HepG2 (cell line): Measurements from ENCODE around the gene CMIP. TPM values are rescaled to one million over a fixed set of nuclear protein-coding genes. Genes with fewer than 3 reads are reported as not detected.

Experiments used
- ARHGAP35 ChIP-seq: sonication (generic); formaldehyde crosslinking; IDR thresholded peaks from 2 replicates; pipeline ENCODE4 v1.9.0; 2022; ENCODE audit warnings: mild to moderate bottlenecking, inconsistent platforms, moderate library complexity, missing genetic modification reagents, borderline replicate concordance
- CC2D1A ChIP-seq: sonication (generic); formaldehyde crosslinking; IDR thresholded peaks from 2 replicates; pipeline ENCODE4 v1.8.1; 2023; ENCODE audit warnings: mild to moderate bottlenecking, missing genetic modification reagents
- GLMP ChIP-seq: sonication (generic); formaldehyde crosslinking; IDR thresholded peaks from 2 replicates; pipeline ENCODE4 v1.9.0; 2021; ENCODE audit warnings: missing genetic modification reagents, mild to moderate bottlenecking, borderline replicate concordance
- GPBP1L1 ChIP-seq: sonication (generic); formaldehyde crosslinking; IDR thresholded peaks from 2 replicates; pipeline ENCODE4 v1.5.0; 2020; ENCODE audit warnings: mild to moderate bottlenecking, missing genetic modification reagents
- HNRNPUL1 ChIP-seq: fragments of 200-400 bp; formaldehyde crosslinking; IDR thresholded peaks from 2 replicates; pipeline ENCODE4 v1.6.1; 2017; ENCODE audit warnings: low read depth, mild to moderate bottlenecking, low read length, moderate library complexity
- HOXA7 ChIP-seq: sonication (generic); formaldehyde crosslinking; IDR thresholded peaks from 2 replicates; pipeline ENCODE4 v1.8.1; 2022; ENCODE audit warnings: mild to moderate bottlenecking, missing genetic modification reagents, moderate library complexity
- NR2F2 ChIP-seq: IDR thresholded peaks from 2 replicates; pipeline ENCODE4 v1.6.1; 2012; ENCODE audit warnings: low read depth, inconsistent platforms, borderline replicate concordance
- PAF1 ChIP-seq: IDR thresholded peaks from 2 replicates; pipeline ENCODE4 v1.6.1; 2016; ENCODE audit warnings: missing genetic modification reagents, missing compliant biosample characterization
- PCBP2 ChIP-seq: fragments of 200-400 bp; formaldehyde crosslinking; optimal IDR thresholded peaks from 2 replicates; pipeline ENCODE3; 2018; ENCODE audit warnings: low read length, low read depth; ENCODE audit not compliant: poor library complexity, severe bottlenecking
- SP1 ChIP-seq, 2 experiments: fragments of 450-650 bp in 1 of 2; sonication (generic) in 1 of 2; formaldehyde crosslinking in 1 of 2; IDR thresholded peaks; 2 replicates each; pipeline versions ENCODE4 v1.4.0 to v1.6.1; 2016 to 2020; ENCODE audit warnings: missing genetic modification reagents in 1 of 2
- SRSF9 ChIP-seq: fragments of 200-400 bp; formaldehyde crosslinking; IDR thresholded peaks from 2 replicates; pipeline ENCODE4 v1.6.1; 2018; ENCODE audit warnings: borderline replicate concordance, mild to moderate bottlenecking, low read depth, low read length; ENCODE audit not compliant: insufficient read depth, poor library complexity, severe bottlenecking
- TEAD3 ChIP-seq: optimal IDR thresholded peaks from 2 replicates; pipeline ENCODE3; 2016; ENCODE audit warnings: borderline replicate concordance
- THAP11 ChIP-seq: IDR thresholded peaks from 2 replicates; pipeline ENCODE4 v1.6.1; 2016; ENCODE audit warnings: missing biosample characterization, missing genetic modification reagents
- ZBTB25 ChIP-seq: IDR thresholded peaks from 2 replicates; pipeline ENCODE4 v1.6.1; 2018; ENCODE audit warnings: missing genetic modification reagents
- ZFP41 ChIP-seq: sonication (generic); formaldehyde crosslinking; IDR thresholded peaks from 2 replicates; pipeline ENCODE4 v1.4.0; 2020; ENCODE audit warnings: mild to moderate bottlenecking, missing genetic modification reagents, borderline replicate concordance
- ZFP62 ChIP-seq: sonication (generic); formaldehyde crosslinking; IDR thresholded peaks from 2 replicates; pipeline ENCODE4 v1.4.0; 2020; ENCODE audit warnings: missing genetic modification reagents
- ZNF234 ChIP-seq: sonication (generic); formaldehyde crosslinking; conservative IDR thresholded peaks from 2 replicates; pipeline ENCODE4 v1.5.1; 2020; ENCODE audit warnings: mild to moderate bottlenecking, missing genetic modification reagents
- ZNF333 ChIP-seq: sonication (generic); formaldehyde crosslinking; IDR thresholded peaks from 2 replicates; pipeline ENCODE4 v1.4.0; 2020; ENCODE audit warnings: mild to moderate bottlenecking, missing genetic modification reagents, borderline replicate concordance
- ZNF343 ChIP-seq: sonication (generic); formaldehyde crosslinking; IDR thresholded peaks from 2 replicates; pipeline ENCODE4 v1.4.0; 2020; ENCODE audit warnings: mild to moderate bottlenecking, missing genetic modification reagents
- ZNF510 ChIP-seq: sonication (generic); formaldehyde crosslinking; IDR thresholded peaks from 2 replicates; pipeline ENCODE4 v1.4.0; 2020; ENCODE audit warnings: low read depth, mild to moderate bottlenecking, missing genetic modification reagents
- ZNF7 ChIP-seq: IDR thresholded peaks from 2 replicates; pipeline ENCODE4 v1.6.1; 2016; ENCODE audit warnings: missing biosample characterization, missing genetic modification reagents
- ZNF75D ChIP-seq: sonication (generic); formaldehyde crosslinking; IDR thresholded peaks from 2 replicates; pipeline ENCODE4 v1.8.1; 2023; ENCODE audit warnings: missing genetic modification reagents, mild to moderate bottlenecking, borderline replicate concordance
- ZNF773 ChIP-seq: sonication (generic); formaldehyde crosslinking; IDR thresholded peaks from 2 replicates; pipeline ENCODE4 v1.4.0; 2020; ENCODE audit warnings: missing genetic modification reagents, borderline replicate concordance
- ZNF780A ChIP-seq: sonication (generic); formaldehyde crosslinking; IDR thresholded peaks from 2 replicates; pipeline ENCODE4 v1.8.0; 2022; ENCODE audit warnings: mild to moderate bottlenecking, missing genetic modification reagents, moderate library complexity
- ZNF879 ChIP-seq: sonication (generic); formaldehyde crosslinking; IDR thresholded peaks from 2 replicates; pipeline ENCODE4 v1.8.1; 2023; ENCODE audit warnings: missing genetic modification reagents
- polyA plus RNA-seq, 8 experiments: library from polyadenylated mRNA; depleted of rRNA in 3 of 8; stranded (reverse) in 7 of 8; unstranded in 1 of 8; fragments of >200 nt; fragmentation: Illumina TruSeq in 4 of 8; extraction: Trizol in 4 of 8; gene quantifications; 2 replicates each; pipeline versions ENCODE4 v1.2.1 to v1.2.3, GENCODE V29; 2011 to 2016; ENCODE audit warnings: low read depth in 4 of 8, missing spikeins in 1 of 8, mixed read lengths in 1 of 8; ENCODE audit not compliant: insufficient read depth in 1 of 8
- total RNA-seq, 5 experiments: library from RNA; depleted of rRNA; stranded (reverse); fragments of >200 nt; fragmentation: Illumina TruSeq; extraction: Trizol; gene quantifications; 2 replicates each; pipeline ENCODE4 v1.2.3, GENCODE V29; 2016; ENCODE audit warnings: low read depth in 1 of 5

The CMIP gene
- total and polyA plus RNA-seq, 2 of the 13 experiments (the other 11 are each of a cell fraction or from before 2014, with no cell fraction given): 10.9 to 18.1 TPM

GRCh38 chr16:81447383-81448101 lies 2.9 kb downstream of the CMIP start (continued):
- TF ChIP-seq SRSF9 (no peak), ZBTB25 (CRISPR knock-in tag) (no peak), ZNF773 (no peak), ZFP62 (no peak), ZNF7 (CRISPR knock-in tag) (no peak), GPBP1L1 (CRISPR knock-in tag) (no peak), HNRNPUL1 (no peak), THAP11 (CRISPR knock-in tag) (no peak), ARHGAP35 (CRISPR knock-in tag) (no peak), ZNF780A (CRISPR knock-in tag) (no peak), NR2F2 (no peak), PAF1 (CRISPR knock-in tag) (no peak), PCBP2 (no peak), ZFP41 (CRISPR knock-in tag) (no peak), ZNF75D (CRISPR knock-in tag) (no peak), SP1 (IDR thresholded peaks at IDR 0.05) (no peak), SP1 (CRISPR knock-in tag; IDR thresholded peaks at IDR 0.05) (0 out of 2 replicates have a peak, but pooled peaks have one; percentile 31), HOXA7 (CRISPR knock-in tag) (no peak), ZNF879 (CRISPR knock-in tag) (peak; percentile 56; the same call in 1 of the 2 replicates), ZNF343 (0 out of 2 replicates have a peak, but pooled peaks have one; percentile 14), ZNF333 (CRISPR knock-in tag) (0 out of 2 replicates have a peak, but pooled peaks have one; percentile 44), GLMP (no peak), ZNF234 (CRISPR knock-in tag) (no peak), ZNF510 (no peak), TEAD3 (CRISPR knock-in tag) (peak; percentile 7), CC2D1A (CRISPR knock-in tag) (no peak)
